ENCODE results near the gene VIT.

- TF ChIP-seq CTCF (IDR thresholded peaks at IDR 0.05; ENCODE audit: low read depth, low read length, missing input control) = no peak
- TF ChIP-seq EGR1 (IDR thresholded peaks at IDR 0.05; ENCODE audit: low read depth in 2 of 2) = no peak
- no peak for TF ChIP-seq RXRA (IDR thresholded peaks at IDR 0.05)
- no peak for TF ChIP-seq MAX (IDR thresholded peaks at IDR 0.05)
- no peak for TF ChIP-seq FOXA1 (IDR thresholded peaks at IDR 0.05)
- TF ChIP-seq REST (IDR thresholded peaks at IDR 0.05) = no peak
Measured at GRCh38 chr2:36831185-36831584, 134.7 kb downstream of the VIT start.

Measured in liver (tissue), 3 donors.